GM19238 (cell line): Measurements from ENCODE around the gene CRYBG1.

Experiments used
- DNase-seq: peaks from one replicate; pipeline ENCODE4 v3.0.0; 2011; ENCODE audit warnings: low spot score; ENCODE audit not compliant: insufficient read length

The CRYBG1 gene

DNA sequence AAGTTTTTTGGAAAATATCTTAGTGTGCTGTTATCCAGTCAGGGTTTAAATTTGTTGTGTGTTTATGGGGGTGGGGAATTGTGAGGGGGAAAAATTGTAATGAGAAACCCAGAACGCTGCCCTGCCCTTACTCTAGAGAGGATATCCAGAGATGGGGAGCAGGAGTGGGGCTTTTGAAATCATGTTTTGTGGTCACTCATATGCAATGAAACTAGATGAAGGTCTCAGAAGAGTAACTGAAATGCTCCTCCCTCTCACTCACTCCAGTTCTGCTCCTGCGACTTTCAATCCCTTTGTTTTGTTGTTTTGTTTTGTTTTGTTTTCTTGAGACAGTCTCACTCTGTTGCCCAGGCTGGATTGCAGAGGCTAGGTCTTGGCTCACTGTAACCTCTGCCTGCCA, 100.0 kb downstream of the CRYBG1 start:
- no peak for DNase-seq

DNA sequence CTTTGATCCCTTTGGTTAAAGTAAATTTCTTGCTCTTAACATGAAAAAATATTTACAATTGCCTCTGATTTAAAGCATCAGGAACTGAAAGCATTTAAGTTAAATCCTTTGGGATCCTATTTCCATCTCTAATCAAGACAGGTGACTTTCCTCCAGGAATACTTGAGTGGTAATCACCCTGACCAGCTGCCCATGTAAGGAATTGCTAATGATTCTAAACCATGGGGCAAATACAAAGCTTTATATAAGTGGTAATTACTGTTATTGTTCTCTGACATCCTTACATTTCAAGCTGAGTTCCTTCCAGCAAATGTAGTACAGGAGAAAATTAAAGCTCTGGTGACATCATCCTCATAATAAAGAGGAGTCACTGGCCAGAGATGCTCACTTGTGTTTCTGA, 100.6 kb downstream of the CRYBG1 start:
- DNase-seq, result no peak

DNA sequence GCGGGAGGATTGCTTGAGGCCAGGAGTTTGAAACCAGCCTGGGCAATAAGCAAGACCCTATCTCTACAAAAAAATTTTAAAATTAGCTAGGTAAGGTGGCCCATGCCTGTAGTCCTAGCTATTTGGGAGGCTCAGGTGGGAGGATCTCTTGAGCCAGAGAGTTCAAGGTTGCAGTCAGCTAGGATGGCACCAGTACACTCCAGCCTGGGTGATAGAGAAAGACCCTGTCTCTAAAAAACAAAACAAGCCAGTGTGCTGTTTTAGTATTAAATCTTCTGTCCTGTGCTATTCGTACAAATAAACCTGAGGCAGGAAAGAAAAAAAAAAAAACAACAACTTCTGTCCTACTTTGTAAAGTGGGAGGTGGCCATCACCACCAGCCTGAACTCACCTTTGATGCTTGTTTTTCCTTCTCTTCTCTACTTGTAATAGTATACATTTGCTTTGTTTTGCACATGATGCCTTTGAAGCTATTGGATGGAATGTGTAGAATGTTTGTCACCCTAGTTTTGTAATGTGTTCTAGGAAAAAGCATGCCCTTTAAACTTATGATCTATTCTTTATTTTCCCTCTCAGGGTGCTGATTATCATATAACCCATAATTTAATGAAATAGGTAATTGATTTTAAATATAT, 102.5 kb downstream of the CRYBG1 start:
- no peak for DNase-seq

DNA sequence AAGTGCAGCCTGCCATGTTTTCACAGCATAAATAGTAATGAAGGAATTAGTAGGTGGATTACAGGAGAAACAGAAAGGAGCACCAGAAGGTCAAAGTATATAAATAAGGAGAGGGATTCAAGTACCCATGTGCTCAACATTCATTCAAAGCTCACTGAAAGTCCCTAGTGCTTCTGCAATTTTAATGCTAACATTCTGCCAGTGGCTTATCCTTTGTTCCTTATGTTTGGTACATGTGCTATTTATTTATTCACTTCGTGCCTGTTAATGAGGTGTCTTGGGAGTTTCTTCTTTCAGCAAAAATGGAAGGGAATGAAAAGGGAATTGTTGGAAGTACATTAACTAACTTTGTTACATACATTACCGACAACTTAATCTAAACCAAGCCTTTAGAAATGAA, 105.7 kb downstream of the CRYBG1 start:
- no peak for DNase-seq

DNA sequence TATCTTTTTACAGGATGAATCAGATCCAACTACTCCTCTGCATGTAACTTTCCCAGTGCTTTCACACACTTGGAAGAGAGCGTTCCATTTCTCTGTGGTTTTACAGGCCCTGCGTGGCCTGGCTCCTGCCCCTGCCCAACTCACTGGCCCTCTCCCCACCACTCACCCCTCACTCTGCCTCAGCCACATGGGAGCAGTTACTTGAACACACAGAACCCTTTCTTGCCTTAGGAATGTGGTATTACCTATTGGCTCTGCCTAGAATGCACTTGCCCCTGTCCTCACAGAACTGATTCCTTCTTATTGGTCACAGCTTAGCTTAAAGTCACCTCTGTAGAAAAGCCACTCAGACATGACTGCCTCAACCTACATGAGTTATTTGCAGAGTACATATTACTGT, 108.4 kb downstream of the CRYBG1 start:
- no peak for DNase-seq

DNA sequence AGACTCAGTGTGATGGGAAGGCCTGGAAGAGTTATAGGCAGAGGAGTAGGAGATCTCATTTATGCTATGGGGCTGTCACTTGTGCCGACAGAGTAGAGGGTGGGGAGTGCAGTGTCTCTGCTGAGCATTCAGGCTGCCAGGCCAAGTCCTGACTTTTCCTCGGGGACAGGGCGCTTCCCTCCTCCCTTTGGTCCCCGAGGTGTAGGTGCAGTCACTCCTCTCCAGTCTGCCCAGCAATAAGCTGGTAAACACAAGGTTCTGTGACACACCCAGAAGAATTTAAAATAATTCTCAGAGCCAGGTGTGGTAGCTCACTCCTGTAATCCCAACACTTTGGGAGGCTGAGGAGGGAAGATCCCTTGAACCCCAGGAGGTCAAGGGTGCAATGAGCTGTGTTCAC, 109.4 kb downstream of the CRYBG1 start:
- DNase-seq, result no peak

DNA sequence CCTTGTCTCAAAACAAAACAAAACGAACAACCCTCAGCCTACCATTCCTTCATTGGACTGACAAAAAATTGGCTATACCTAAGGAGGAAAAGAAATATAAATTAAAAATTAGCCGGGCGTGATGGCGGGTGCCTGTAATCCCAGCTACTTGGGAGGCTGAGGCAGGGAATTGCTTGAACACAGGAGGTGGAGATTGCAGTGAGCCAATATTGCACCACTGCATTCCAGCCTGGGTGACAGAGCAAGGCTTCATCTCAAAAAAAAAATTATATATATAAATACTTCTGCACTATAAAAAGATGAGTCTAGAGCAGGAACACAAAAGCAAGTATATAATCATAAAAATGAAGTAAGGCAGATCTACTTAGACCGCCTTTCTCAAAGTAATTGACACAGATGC, 109.8 kb downstream of the CRYBG1 start:
- DNase-seq, result no peak

DNA sequence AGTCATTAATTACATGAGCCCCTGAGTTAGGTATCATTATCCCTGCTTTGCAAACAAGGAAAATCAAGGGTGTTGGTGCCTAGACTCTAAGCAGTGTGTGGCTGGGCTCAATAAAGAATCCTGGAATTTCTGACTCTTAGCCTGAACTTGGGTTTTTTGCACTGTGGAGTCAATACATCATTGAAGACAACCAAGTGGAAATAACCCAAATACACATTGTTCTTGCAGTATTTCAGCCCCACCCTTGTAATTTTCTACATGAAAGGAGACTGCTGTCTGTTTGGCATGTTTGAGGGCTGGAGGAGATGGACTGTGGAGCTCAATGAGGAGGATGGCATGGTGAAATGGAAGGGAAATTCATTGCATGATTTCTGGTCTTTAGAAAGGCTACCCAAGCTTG, 110.3 kb downstream of the CRYBG1 start:
- DNase-seq, result no peak

DNA sequence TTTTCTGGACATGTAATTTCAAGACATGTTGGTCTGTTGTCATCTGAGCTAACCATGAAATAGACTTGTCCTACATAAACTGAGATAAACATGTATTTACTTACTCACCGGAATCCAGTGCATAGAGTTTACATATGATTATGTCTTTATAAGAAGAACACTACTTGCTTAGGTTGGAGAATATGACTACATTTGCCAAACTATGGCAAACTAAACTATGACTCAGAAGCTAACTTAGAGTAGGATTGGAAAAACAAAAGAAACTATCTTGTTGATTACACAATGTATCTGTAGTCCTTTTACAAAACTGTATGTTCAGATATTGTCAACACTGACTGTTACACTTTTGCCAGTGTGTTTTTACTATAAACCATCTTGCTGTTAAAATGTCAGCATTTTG, 113.3 kb downstream of the CRYBG1 start:
- DNase-seq, result no peak

DNA sequence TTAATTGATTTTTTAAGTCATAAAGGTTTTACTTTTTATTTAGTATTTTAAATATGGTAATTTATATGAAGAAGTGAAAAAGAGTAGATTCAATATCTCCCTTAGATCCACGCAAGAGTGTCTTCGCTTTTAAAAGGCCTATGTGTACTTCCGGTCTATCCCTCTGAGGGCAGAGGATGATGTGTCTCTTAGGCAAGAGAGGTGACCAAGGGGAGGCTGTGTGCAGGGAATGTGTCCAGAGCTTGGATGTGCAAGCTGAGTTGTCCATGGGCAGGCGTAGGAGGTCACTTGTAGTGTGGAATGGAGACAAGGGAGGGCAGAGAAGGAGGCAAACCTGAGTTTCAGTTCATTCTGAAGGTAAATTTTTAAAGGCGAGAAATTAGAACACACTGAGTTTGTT, 113.9 kb downstream of the CRYBG1 start:
- DNase-seq, result no peak

DNA sequence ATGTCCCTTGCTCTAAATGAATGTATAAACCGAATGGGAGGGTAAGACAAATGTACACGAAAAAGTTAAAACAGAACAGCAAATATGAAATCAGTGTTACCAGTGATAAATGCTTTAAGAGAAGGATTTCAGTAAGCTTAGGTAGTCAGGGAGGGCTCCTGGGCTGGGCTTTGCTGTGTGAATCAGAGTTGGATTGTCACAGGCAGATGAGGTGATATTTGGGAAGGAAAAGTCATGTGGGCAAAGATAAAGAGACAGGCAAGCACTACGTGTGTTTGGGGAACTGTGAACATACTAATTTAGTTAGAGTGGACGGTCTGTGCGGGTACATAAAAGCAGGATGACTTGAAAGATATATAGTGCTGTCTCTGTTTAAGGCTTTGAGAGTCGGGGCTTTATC, 114.8 kb downstream of the CRYBG1 start:
- DNase-seq, result no peak

DNA sequence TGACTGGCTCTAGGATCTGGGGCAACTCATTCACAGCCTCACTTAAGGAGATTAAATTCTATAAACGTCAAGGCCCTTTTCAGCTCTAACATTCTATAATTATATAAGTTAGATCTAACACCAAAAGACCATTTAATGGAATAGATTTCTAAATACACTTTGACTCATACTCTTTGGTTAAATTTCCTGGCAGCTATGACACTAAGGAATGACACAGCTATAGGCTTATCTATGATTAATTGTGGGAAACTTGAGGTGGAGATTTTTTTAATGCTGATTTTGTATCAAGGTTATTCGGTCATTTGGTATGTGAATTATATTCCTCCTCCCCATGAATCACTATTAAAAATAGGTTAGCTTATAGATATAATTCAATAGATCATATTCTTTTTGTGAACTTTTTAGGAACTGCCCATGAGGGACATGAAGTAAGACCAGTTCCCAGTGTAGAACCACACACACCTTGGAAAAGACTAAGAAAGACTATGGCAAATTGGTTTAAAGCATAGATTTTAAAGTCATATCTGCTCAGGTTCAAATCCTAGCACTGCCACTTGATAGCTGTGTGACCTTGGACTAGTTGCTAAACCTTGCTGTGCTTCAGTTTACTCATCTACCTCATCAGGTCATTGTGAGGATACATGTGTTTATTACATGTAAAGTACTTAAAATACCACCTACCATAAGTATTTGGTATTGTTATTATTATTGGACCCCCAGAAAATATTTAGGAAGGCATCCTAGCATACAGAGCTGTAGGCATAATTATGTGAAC, 116.0 kb downstream of the CRYBG1 start:
- no peak for DNase-seq

DNA sequence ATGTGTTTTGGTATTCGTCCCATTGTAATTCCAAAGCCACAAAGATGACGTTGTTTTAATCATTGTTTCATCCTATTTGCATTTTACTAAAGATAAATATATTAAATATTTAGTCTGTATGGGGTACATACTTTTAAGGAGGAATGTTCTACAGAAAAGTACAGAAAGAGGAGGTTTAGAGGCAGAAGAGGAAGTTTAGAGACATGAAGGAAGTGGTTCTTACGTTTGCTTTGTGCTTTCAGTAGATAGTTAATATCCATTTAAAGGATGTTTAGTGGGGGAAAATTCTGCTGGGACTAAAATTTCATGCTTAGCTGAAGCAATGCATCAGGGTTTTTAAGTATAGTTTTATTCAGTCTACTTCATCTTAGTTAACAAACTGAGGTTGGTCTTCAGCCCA, 116.6 kb downstream of the CRYBG1 start:
- DNase-seq, result no peak

DNA sequence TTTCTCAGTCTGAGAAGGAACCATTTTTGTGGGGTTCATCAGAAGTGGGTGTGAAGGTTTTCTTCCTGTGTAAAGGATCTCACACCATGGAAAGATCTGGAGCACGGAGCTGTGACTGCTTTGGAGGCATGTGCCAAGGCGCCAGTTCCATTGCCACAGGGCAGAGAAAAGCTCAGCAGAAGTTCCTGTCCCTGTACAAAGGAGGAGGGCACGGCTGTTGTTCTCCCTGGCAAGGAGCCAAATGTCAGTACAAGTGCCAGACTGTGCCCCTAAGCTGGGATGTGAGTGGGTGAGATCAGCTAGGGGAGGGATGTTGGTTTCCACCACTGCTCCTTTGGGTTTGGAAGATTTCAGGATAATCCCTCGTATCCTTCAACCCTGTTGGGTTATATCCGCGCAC, 117.3 kb downstream of the CRYBG1 start:
- no peak for DNase-seq

DNA sequence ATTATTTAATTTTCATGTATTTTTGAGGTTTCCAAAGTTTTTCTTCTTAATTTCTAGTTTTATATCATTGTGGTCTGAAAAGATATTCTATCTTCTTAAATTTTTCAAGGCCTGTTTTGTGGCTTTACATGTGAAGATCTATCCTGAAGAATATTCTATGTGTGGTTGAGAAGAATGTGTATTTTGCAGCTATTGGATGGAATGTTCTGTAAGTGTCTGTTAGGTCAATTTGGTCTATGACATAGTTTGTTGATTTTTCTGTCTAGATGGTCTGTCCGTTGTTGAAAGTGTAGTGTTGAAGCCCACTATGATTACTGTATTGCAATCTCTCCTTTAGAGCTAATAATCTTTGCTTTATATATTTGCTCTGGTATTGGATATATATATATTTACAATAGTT, 125.7 kb downstream of the CRYBG1 start:
- no peak for DNase-seq

DNA sequence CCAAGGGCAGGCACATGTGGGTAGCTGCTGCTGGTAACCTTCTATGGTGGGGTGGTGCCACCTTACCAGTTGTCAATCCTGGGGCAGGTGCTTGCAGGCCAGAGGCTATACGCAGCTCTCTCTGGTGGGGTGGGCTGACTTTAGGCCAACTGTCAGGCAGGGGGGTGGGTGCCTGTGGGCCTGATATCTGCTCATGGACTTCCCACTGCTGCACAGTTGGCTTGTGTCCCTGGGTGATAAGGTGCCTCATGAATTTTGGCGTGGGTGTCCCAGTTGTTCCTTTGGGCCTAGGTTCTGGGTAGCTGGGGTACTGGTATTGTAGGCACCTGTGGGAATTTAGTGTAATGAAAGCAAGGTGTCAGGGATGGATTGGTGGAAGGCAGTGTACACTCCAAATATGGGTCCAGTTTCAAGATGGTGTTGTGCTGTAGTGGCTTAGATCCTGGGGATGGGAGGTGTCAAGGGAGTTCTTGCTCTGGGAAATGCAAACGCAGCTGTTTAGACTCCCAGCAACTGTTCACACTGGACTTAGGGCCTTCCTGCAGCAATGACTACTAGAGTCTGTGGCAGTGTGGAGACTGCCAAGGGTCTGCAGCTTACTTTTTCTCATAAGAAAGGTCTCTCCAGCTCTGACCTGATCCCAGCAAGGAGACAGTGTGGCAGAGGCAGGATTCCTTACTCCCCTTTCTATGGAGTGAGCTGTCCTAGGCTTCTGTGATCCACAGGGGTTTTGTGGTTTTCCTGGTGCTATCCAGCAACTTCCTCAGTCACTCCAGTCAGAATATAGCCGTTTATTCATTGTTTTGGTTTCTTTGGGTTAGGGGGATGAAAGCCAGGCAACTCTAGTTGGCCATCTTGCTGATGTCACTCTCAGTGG, 128.2 kb downstream of the CRYBG1 start:
- no peak for DNase-seq

DNA sequence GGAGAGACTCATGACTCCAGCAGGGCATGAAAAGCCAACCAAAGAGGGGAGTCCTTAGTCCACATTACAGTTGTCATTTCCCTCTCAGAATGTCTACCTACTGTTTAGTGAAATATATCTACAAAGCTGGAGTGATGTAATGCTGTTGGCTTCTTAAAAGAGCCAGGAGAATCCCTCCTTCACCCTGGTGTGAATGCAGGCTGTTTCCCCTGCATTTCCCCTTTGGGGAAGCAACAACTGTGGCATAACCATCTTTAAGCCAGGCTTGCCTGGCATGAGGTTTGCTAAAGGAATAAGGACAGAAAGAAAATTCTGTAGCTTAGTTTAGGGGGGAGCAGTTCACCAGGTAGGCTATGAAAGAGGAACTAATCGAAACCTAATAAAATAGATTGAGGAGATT, 129.5 kb downstream of the CRYBG1 start:
- DNase-seq, result no peak

DNA sequence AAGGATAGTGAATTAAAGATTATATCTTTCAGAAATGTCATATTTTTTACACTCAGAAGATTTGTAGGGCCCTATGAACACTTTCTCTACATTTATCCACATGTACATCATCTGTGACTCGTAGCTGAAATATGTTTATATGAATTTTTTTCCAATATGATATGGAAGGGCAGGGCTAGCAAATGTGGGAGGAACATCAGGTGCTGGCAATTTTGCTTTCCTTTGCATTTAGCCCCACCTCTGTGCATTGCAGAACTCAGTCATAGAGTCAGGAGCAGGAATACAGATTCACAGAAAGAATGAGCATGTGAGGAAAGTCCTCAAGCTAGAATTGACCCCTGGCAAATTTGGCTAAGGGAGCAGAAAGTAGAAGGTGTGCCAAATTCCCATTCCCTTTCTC, 129.9 kb downstream of the CRYBG1 start:
- DNase-seq, result no peak

DNA sequence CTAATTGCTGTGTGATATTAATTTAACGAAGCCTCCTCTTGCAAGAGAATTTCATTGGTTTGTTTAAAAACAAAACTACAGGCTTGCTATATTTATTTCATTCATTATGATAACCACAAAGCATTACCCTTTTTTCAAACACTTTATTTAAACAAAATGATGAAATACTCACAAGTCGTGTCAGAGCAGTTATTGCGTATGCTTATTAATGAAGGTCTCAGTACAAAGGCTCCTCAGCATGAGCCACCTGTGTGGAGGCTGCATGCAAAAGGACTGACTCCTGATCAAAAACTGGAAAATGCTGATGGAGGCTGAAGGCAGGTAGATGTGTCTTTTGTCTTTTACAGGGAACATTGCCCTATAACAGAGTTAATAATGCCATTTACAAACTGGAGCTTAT, 130.5 kb downstream of the CRYBG1 start:
- DNase-seq, result no peak

DNA sequence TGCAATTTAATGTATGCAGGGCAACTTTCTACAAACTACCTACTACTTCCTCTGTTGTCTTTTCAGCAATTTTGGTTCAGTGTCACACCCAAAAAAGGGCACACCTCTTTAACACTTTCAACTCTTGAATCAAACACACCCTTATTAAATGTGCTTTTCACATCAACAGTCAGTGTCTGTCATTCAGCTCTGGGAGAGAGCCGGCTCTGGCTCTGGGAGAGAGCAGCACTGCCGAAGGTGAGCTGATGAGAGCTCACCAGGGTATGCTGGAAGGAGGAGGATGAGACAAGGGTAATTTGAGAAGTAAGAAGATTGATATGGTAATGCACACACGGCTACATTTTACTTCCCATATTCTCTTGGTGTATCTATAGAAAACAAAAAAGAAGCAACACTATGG, 134.5 kb downstream of the CRYBG1 start:
- DNase-seq, result no peak

DNA sequence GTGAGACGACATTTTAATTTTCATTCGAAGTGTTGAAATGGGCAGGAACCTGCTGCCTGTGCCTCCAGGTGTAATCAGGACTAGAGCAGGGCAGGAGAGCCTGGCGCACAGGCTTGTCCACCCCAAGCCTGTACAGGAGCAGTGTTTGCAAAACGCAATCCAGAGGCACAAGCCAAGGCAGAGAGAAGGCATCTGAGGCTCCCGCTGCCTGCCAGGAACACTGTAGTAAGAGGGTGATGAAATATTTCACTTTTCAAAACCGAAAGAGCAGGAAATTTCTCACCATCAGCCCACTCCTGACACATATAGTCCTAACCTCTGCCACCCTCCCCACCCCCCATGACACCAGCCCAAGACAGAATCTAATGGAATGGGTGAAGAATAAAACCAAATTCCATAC, 136.3 kb downstream of the CRYBG1 start:
- no peak for DNase-seq

DNA sequence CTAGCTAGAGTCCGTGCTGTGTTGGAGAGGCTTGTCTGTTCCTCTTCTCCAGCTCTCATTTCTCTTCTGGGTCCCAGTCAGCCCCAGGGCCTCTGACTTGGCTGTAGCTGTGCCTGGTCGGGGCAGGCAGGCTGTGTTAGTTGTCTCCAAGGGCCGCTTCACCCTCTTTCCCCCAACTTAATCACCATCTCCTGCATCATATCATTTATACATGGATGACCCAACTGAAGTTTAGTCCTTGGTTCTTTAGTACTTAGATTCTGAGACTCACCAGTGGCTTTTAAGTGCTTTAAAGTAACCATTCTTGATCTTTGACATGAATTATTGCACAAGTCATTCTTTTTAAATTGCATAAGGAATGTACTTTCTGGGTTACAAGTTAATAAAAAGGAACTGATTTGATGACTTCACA, 141.4 kb downstream of the CRYBG1 start:
- no peak for DNase-seq
